ENCODE measurements around the gene EVPL. TPM values are rescaled to one million over a fixed set of nuclear protein-coding genes. Genes with fewer than 3 reads are reported as not detected.
A peak's percentile ranks its signal among the peaks of the same experiment; 100 is the strongest.

Gene EVPL
- polyA plus RNA-seq, 1 donor, result 63.2 TPM

- no peak overlapping the region for H3K27ac ChIP-seq (ENCODE audit: low read length)
Measured at GRCh38 chr17:76000016-76000754, 26.9 kb downstream of the EVPL start.

GRCh38 chr17:75998327-75998795, 28.7 kb downstream of the EVPL start:
- Histone ChIP-seq H3K27ac (ENCODE audit: low read length) (peak overlapping the region; percentile 90), H3K4me3 (ENCODE audit: low read length) (no peak overlapping the region), H3K36me3 (ENCODE audit: control insufficient read depth, insufficient read depth, low read length) (peaks cover 22% of the 10 kb centered on the region), H3K9me3 (ENCODE audit: control insufficient read depth, low read depth, low read length) (peaks cover 2% of the 10 kb centered on the region), H3K4me1 (ENCODE audit: control insufficient read depth, insufficient read depth, low read length) (peaks cover 61% of the 10 kb centered on the region), H3K27me3 (ENCODE audit: control insufficient read depth, insufficient read depth, low read length) (no peaks in the 10 kb centered on the region)
- WGBS (ENCODE audit: insufficient coverage, low lambda C conversion rate), result no CpG with 5 or more reads among the region's 9 CpGs
- peak in 1 of 2 donors; percentile 61 for DNase-seq

More at GRCh38 chr17:76000016-76000754, 26.9 kb downstream of the EVPL start:
- peaks cover 35% of the 10 kb centered on the region for H3K36me3 ChIP-seq (ENCODE audit: control insufficient read depth, insufficient read depth, low read length)
- peak in 1 of 2 donors; percentile 48 for DNase-seq
- peaks cover 2% of the 10 kb centered on the region for H3K9me3 ChIP-seq (ENCODE audit: control insufficient read depth, low read depth, low read length)
- 100% methylated on average over 1 of the region's 31 CpGs for WGBS (ENCODE audit: insufficient coverage, low lambda C conversion rate)
- H3K4me1 ChIP-seq (ENCODE audit: control insufficient read depth, insufficient read depth, low read length), result peaks cover 68% of the 10 kb centered on the region
- H3K27me3 ChIP-seq (ENCODE audit: control insufficient read depth, insufficient read depth, low read length), result no peaks in the 10 kb centered on the region
- no peak overlapping the region for H3K4me3 ChIP-seq (ENCODE audit: low read length)

- Histone ChIP-seq H3K36me3 (ENCODE audit: control insufficient read depth, insufficient read depth, low read length) (peaks cover 21% of the 10 kb centered on the region), H3K27ac (ENCODE audit: low read length) (peak overlapping the region; percentile 90), H3K9me3 (ENCODE audit: control insufficient read depth, low read depth, low read length) (peaks cover 2% of the 10 kb centered on the region), H3K4me3 (ENCODE audit: low read length) (no peak overlapping the region), H3K27me3 (ENCODE audit: control insufficient read depth, insufficient read depth, low read length) (no peaks in the 10 kb centered on the region), H3K4me1 (ENCODE audit: control insufficient read depth, insufficient read depth, low read length) (peaks cover 54% of the 10 kb centered on the region)
- peak; percentile 90 to 95 for DNase-seq
- WGBS (ENCODE audit: insufficient coverage, low lambda C conversion rate), result 0% methylated on average over 2 of the region's 18 CpGs
Measured at GRCh38 chr17:75996665-75997590, 30.2 kb downstream of the EVPL start.

GRCh38 chr17:75995385-75995925, 31.7 kb downstream of the EVPL start:
- no peaks in the 10 kb centered on the region for H3K27me3 ChIP-seq (ENCODE audit: control insufficient read depth, insufficient read depth, low read length)
- H3K4me3 ChIP-seq (ENCODE audit: low read length), result no peak overlapping the region
- no CpG with 5 or more reads among the region's 7 CpGs for WGBS (ENCODE audit: insufficient coverage, low lambda C conversion rate)
- no peaks in the 10 kb centered on the region for H3K9me3 ChIP-seq (ENCODE audit: control insufficient read depth, low read depth, low read length)
- H3K4me1 ChIP-seq (ENCODE audit: control insufficient read depth, insufficient read depth, low read length), result peaks cover 47% of the 10 kb centered on the region
- peak overlapping the region; percentile 90 for H3K27ac ChIP-seq (ENCODE audit: low read length)
- peaks cover 23% of the 10 kb centered on the region for H3K36me3 ChIP-seq (ENCODE audit: control insufficient read depth, insufficient read depth, low read length)
- DNase-seq, result peak in 1 of 2 donors; percentile 51

GRCh38 chr17:75994802-75995370, 32.2 kb downstream of the EVPL start:
- no CpG with 5 or more reads among the region's 5 CpGs for WGBS (ENCODE audit: insufficient coverage, low lambda C conversion rate)
- Histone ChIP-seq H3K9me3 (ENCODE audit: control insufficient read depth, low read depth, low read length) (no peaks in the 10 kb centered on the region), H3K4me3 (ENCODE audit: low read length) (no peak overlapping the region), H3K4me1 (ENCODE audit: control insufficient read depth, insufficient read depth, low read length) (peaks cover 43% of the 10 kb centered on the region), H3K36me3 (ENCODE audit: control insufficient read depth, insufficient read depth, low read length) (peaks cover 20% of the 10 kb centered on the region), H3K27me3 (ENCODE audit: control insufficient read depth, insufficient read depth, low read length) (no peaks in the 10 kb centered on the region), H3K27ac (ENCODE audit: low read length) (peak overlapping the region; percentile 90)
- peak in 1 of 2 donors; percentile 51 for DNase-seq

GRCh38 chr17:75991396-75991795, 35.7 kb downstream of the EVPL start:
- Histone ChIP-seq H3K4me1 (ENCODE audit: control insufficient read depth, insufficient read depth, low read length) (peaks cover 15% of the 10 kb centered on the region), H3K27me3 (ENCODE audit: control insufficient read depth, insufficient read depth, low read length) (no peaks in the 10 kb centered on the region), H3K9me3 (ENCODE audit: control insufficient read depth, low read depth, low read length) (no peaks in the 10 kb centered on the region), H3K27ac (ENCODE audit: low read length) (no peak overlapping the region), H3K36me3 (ENCODE audit: control insufficient read depth, insufficient read depth, low read length) (peaks cover 24% of the 10 kb centered on the region), H3K4me3 (ENCODE audit: low read length) (no peak overlapping the region)
- no peak for DNase-seq
- WGBS (ENCODE audit: insufficient coverage, low lambda C conversion rate), result 100% methylated on average over 1 of the region's 9 CpGs

GRCh38 chr17:75987041-75987440, 40.1 kb downstream of the EVPL start:
- Histone ChIP-seq H3K36me3 (ENCODE audit: control insufficient read depth, insufficient read depth, low read length) (peaks cover 21% of the 10 kb centered on the region), H3K9me3 (ENCODE audit: control insufficient read depth, low read depth, low read length) (no peaks in the 10 kb centered on the region), H3K4me1 (ENCODE audit: control insufficient read depth, insufficient read depth, low read length) (peaks cover 13% of the 10 kb centered on the region), H3K27ac (ENCODE audit: low read length) (no peak overlapping the region), H3K27me3 (ENCODE audit: control insufficient read depth, insufficient read depth, low read length) (no peaks in the 10 kb centered on the region), H3K4me3 (ENCODE audit: low read length) (no peak overlapping the region)
- WGBS (ENCODE audit: insufficient coverage, low lambda C conversion rate), result no CpG with 5 or more reads among the region's 4 CpGs
- no peak for DNase-seq

- Histone ChIP-seq H3K27ac (ENCODE audit: low read length) (no peak overlapping the region), H3K9me3 (ENCODE audit: control insufficient read depth, low read depth, low read length) (no peaks in the 10 kb centered on the region), H3K4me3 (ENCODE audit: low read length) (no peak overlapping the region), H3K27me3 (ENCODE audit: control insufficient read depth, insufficient read depth, low read length) (no peaks in the 10 kb centered on the region), H3K36me3 (ENCODE audit: control insufficient read depth, insufficient read depth, low read length) (peaks cover 11% of the 10 kb centered on the region), H3K4me1 (ENCODE audit: control insufficient read depth, insufficient read depth, low read length) (peaks cover 23% of the 10 kb centered on the region)
- DNase-seq, result no peak
- WGBS (ENCODE audit: insufficient coverage, low lambda C conversion rate), result no CpG with 5 or more reads among the region's 4 CpGs
Measured at GRCh38 chr17:75985986-75986385, 41.1 kb downstream of the EVPL start.

GRCh38 chr17:75983501-75984181, 43.5 kb downstream of the EVPL start:
- Histone ChIP-seq H3K4me1 (ENCODE audit: control insufficient read depth, insufficient read depth, low read length) (peaks cover 31% of the 10 kb centered on the region), H3K9me3 (ENCODE audit: control insufficient read depth, low read depth, low read length) (no peaks in the 10 kb centered on the region), H3K4me3 (ENCODE audit: low read length) (no peak overlapping the region), H3K27ac (ENCODE audit: low read length) (peak overlapping the region; percentile 68), H3K27me3 (ENCODE audit: control insufficient read depth, insufficient read depth, low read length) (no peaks in the 10 kb centered on the region), H3K36me3 (ENCODE audit: control insufficient read depth, insufficient read depth, low read length) (peaks cover 8% of the 10 kb centered on the region)
- WGBS (ENCODE audit: insufficient coverage, low lambda C conversion rate), result 40% methylated on average over 1 of the region's 6 CpGs
- DNase-seq, result peak; percentile 50 to 71
